H1 (cell line): ENCODE results near the gene SPPL3. TPM values are rescaled to one million over a fixed set of nuclear protein-coding genes. Genes with fewer than 3 reads are reported as not detected.

Experiments used
- CTCF ChIA-PET: fragments of 300-600 bp; sonication (Branson Sonifier 250); formaldehyde crosslinking; loops from one replicate; lab custom pipeline; 2021; ENCODE audit not compliant: partially characterized antibody; lab: Charles Lee
- POLR2A ChIA-PET: fragments of 300-600 bp; sonication (Branson Sonifier 250); formaldehyde crosslinking; loops from one replicate; lab custom pipeline; 2021; ENCODE audit warnings: inconsistent platforms; ENCODE audit not compliant: partially characterized antibody; lab: Charles Lee
- DNase-seq, 2 experiments: peaks; one replicate each; pipeline versions ENCODE4 v3.0.0 to v3.0.0-alpha.2; 2010 to 2022; ENCODE audit warnings: low spot score in 2 of 2, low read depth in 1 of 2, mixed read lengths in 1 of 2
- FAIRE-seq: peaks from 2 replicates; lab custom pipeline; 2011; peaks lifted over from hg19 to GRCh38; lab: Jason Lieb, UNC
- H2AFZ ChIP-seq: 2 replicates; pipeline ENCODE4 v1.8.1; 2012; ENCODE audit warnings: low read length, inconsistent platforms
- H2AK5ac ChIP-seq: 2 replicates; pipeline ENCODE4 v1.6.1; 2013; ENCODE audit warnings: low read depth, low read length
- H2BK120ac ChIP-seq: replicated peaks from 2 replicates; pipeline ENCODE3; 2013; ENCODE audit warnings: low read depth, low read length, inconsistent platforms
- H2BK12ac ChIP-seq: 2 replicates; pipeline ENCODE4 v1.6.1; 2013; ENCODE audit warnings: low read depth, low read length
- H2BK15ac ChIP-seq: 2 replicates; pipeline ENCODE4 v1.6.1; 2013; ENCODE audit warnings: low read length
- H2BK20ac ChIP-seq: 2 replicates; pipeline ENCODE4 v1.6.1; 2013; ENCODE audit warnings: low read length
- H2BK5ac ChIP-seq: 2 replicates; pipeline ENCODE4 v1.6.1; 2013; ENCODE audit warnings: low read depth, low read length
- H3K14ac ChIP-seq: 2 replicates; pipeline ENCODE4 v1.6.1; 2013; ENCODE audit warnings: inconsistent platforms; ENCODE audit not compliant: insufficient read length
- H3K18ac ChIP-seq: 2 replicates; pipeline ENCODE4 v1.6.1; 2013; ENCODE audit warnings: low read length; ENCODE audit errors: extremely low read depth
- H3K23ac ChIP-seq: 2 replicates; pipeline ENCODE4 v1.6.1; 2013; ENCODE audit warnings: inconsistent platforms; ENCODE audit not compliant: insufficient read length
- H3K23me2 ChIP-seq: 2 replicates; pipeline ENCODE4 v1.6.1; 2013; ENCODE audit warnings: low read depth, low read length
- H3K27ac ChIP-seq: 2 replicates; pipeline ENCODE4 v1.6.1; 2011; ENCODE audit warnings: low read depth, low read length, inconsistent platforms
- H3K27me3 ChIP-seq, 4 experiments: replicated peaks in 1 of 4; 1 replicate in 1 of 4; 2 replicates in 3 of 4; pipeline versions ENCODE4 v1.6.1 to v1.8.1; 2011 to 2013; ENCODE audit warnings: low read length in 3 of 4, mild to moderate bottlenecking in 3 of 4, inconsistent platforms in 2 of 4, mixed read lengths in 2 of 4, moderate library complexity in 1 of 4; ENCODE audit not compliant: control insufficient read depth in 3 of 4, insufficient read depth in 3 of 4; ENCODE audit errors: extremely low read depth in 1 of 4
- H3K36me3 ChIP-seq, 4 experiments: 2 replicates each; pipeline versions ENCODE4 v1.6.1 to v1.8.1; 2011 to 2013; ENCODE audit warnings: mild to moderate bottlenecking in 4 of 4, low read length in 3 of 4, moderate library complexity in 2 of 4, control low read depth in 1 of 4, inconsistent platforms in 1 of 4; ENCODE audit not compliant: insufficient read depth in 4 of 4, control insufficient read depth in 2 of 4
- H3K4ac ChIP-seq: replicated peaks from 2 replicates; pipeline ENCODE3; 2013; ENCODE audit warnings: low read length, low read depth, mixed read lengths, inconsistent platforms; ENCODE audit not compliant: insufficient read length
- H3K4me1 ChIP-seq, 4 experiments: replicated peaks in 1 of 4; 1 replicate in 1 of 4; 2 replicates in 3 of 4; pipeline versions ENCODE4 v1.6.1 to v1.8.1; 2011 to 2013; ENCODE audit warnings: low read length in 3 of 4, inconsistent platforms in 2 of 4, mixed read lengths in 1 of 4; ENCODE audit not compliant: insufficient read depth in 4 of 4, control insufficient read depth in 3 of 4
- H3K4me2 ChIP-seq, 2 experiments: 2 replicates each; pipeline versions ENCODE4 v1.6.1 to v1.8.1; 2011 to 2013; ENCODE audit warnings: low read depth in 2 of 2, low read length in 2 of 2, control low read depth in 1 of 2, inconsistent platforms in 1 of 2, mild to moderate bottlenecking in 1 of 2; ENCODE audit not compliant: insufficient read depth in 1 of 2
- H3K4me3 ChIP-seq, 4 experiments: fragments of 200-600, 300-600 bp in 1 of 4; sonication (generic), shearing (Covaris generic), sonication (Bioruptor Twin) in 1 of 4; 2 replicates each; pipeline versions ENCODE4 v1.5.1 to v1.8.1; 2011 to 2016; ENCODE audit warnings: low read length in 4 of 4, low read depth in 3 of 4, control low read depth in 2 of 4, inconsistent platforms in 2 of 4, mild to moderate bottlenecking in 2 of 4, mixed read lengths in 1 of 4, moderate library complexity in 1 of 4; ENCODE audit not compliant: insufficient read depth in 2 of 4; ENCODE audit errors: extremely low read depth in 1 of 4
- H3K56ac ChIP-seq: replicated peaks from 2 replicates; pipeline ENCODE3; 2013; ENCODE audit warnings: low read depth, mild to moderate bottlenecking, mixed read lengths, low read length, inconsistent platforms; ENCODE audit not compliant: insufficient read length
- H3K79me1 ChIP-seq: 2 replicates; pipeline ENCODE4 v1.6.1; 2013; ENCODE audit warnings: low read depth, low read length, control low read depth
- H3K79me2 ChIP-seq, 2 experiments: 2 replicates each; pipeline versions ENCODE4 v1.6.1 to v1.8.1; 2012 to 2013; ENCODE audit warnings: low read length in 2 of 2, mild to moderate bottlenecking in 2 of 2, inconsistent platforms in 1 of 2; ENCODE audit not compliant: insufficient read depth in 2 of 2, control insufficient read depth in 1 of 2
- H3K9ac ChIP-seq, 4 experiments: replicated peaks in 1 of 4; 1 replicate in 1 of 4; 2 replicates in 3 of 4; pipeline versions ENCODE4 v1.6.1 to v1.8.1; 2011 to 2013; ENCODE audit warnings: low read depth in 3 of 4, low read length in 3 of 4, control low read depth in 2 of 4, mild to moderate bottlenecking in 2 of 4, moderate library complexity in 2 of 4, inconsistent platforms in 1 of 4; ENCODE audit errors: extremely low read depth in 1 of 4
- H3K9me3 ChIP-seq, 2 experiments: 2 replicates each; pipeline versions ENCODE4 v1.6.1 to v1.8.1; 2012 to 2013; ENCODE audit warnings: mild to moderate bottlenecking in 2 of 2, moderate library complexity in 2 of 2, control low read depth in 1 of 2, inconsistent platforms in 1 of 2, low read depth in 1 of 2, low read length in 1 of 2, mixed read lengths in 1 of 2; ENCODE audit not compliant: insufficient read depth in 2 of 2
- H4K20me1 ChIP-seq, 2 experiments: replicated peaks in 1 of 2; 2 replicates each; pipeline versions ENCODE3 to v1.8.1; 2011 to 2013; ENCODE audit warnings: inconsistent platforms in 2 of 2, low read length in 2 of 2, mild to moderate bottlenecking in 1 of 2; ENCODE audit not compliant: insufficient read depth in 2 of 2, control insufficient read depth in 1 of 2
- H4K5ac ChIP-seq: 2 replicates; pipeline ENCODE4 v1.6.1; 2013; ENCODE audit warnings: low read length, low read depth, mixed read lengths, inconsistent platforms; ENCODE audit not compliant: insufficient read length
- H4K8ac ChIP-seq: 2 replicates; pipeline ENCODE4 v1.8.0; 2013; ENCODE audit warnings: mild to moderate bottlenecking, moderate library complexity, low read length, inconsistent platforms; ENCODE audit not compliant: insufficient read depth; ENCODE audit errors: extremely low read depth
- H4K91ac ChIP-seq: replicated peaks from 2 replicates; pipeline ENCODE3; 2013; ENCODE audit warnings: low read length, mixed read lengths, inconsistent platforms; ENCODE audit not compliant: insufficient read length
- CREB1 ChIP-seq: IDR thresholded peaks from 2 replicates; pipeline ENCODE4 v1.6.1; 2012; ENCODE audit warnings: inconsistent platforms
- CTBP2 ChIP-seq: IDR thresholded peaks from 2 replicates; pipeline ENCODE4 v1.7.0; 2011; ENCODE audit warnings: borderline replicate concordance, mild to moderate bottlenecking, moderate library complexity, mixed read lengths, low read length; ENCODE audit not compliant: insufficient read depth, insufficient read length
- EGR1 ChIP-seq: IDR thresholded peaks from 2 replicates; pipeline ENCODE4 v1.6.1; 2011; ENCODE audit warnings: low read depth, low read length, borderline replicate concordance
- POLR2A ChIP-seq, 2 experiments: IDR thresholded peaks; 1 replicate in 1 of 2; 2 replicates in 1 of 2; pipeline ENCODE4 v1.6.1; 2011; ENCODE audit warnings: low read depth in 2 of 2, low read length in 2 of 2, mild to moderate bottlenecking in 2 of 2; ENCODE audit errors: control extremely low read depth in 1 of 2
- RNF2 ChIP-seq: fragments of 200-900, 300-1000 bp; sonication (generic); IDR thresholded peaks from 2 replicates; pipeline ENCODE4 v1.7.1; 2016; ENCODE audit warnings: borderline replicate concordance, low read depth, mild to moderate bottlenecking, antibody characterized with exemption, low read length; ENCODE audit not compliant: poor library complexity, severe bottlenecking; ENCODE audit errors: missing control alignments
- SIX5 ChIP-seq: IDR thresholded peaks from 2 replicates; pipeline ENCODE4 v1.6.1; 2011; ENCODE audit warnings: mild to moderate bottlenecking, low read depth, low read length
- SP2 ChIP-seq: IDR thresholded peaks from 2 replicates; pipeline ENCODE4 v1.6.1; 2012; ENCODE audit warnings: mild to moderate bottlenecking, low read length, inconsistent platforms
- SP4 ChIP-seq: IDR thresholded peaks from 2 replicates; pipeline ENCODE4 v1.6.1; 2012; ENCODE audit warnings: low read length, inconsistent platforms
- TEAD4 ChIP-seq: IDR thresholded peaks from 2 replicates; pipeline ENCODE4 v1.6.1; 2012; ENCODE audit warnings: low read depth, low read length, inconsistent platforms, mixed read lengths
- WGBS, 2 experiments: shearing (Covaris generic) in 1 of 2; methylation state at CpG; one replicate each; pipeline versions ENCODE4 v1.1.6 to v1.1.7; 2013 to 2015; ENCODE audit warnings: low lambda C conversion rate in 2 of 2, mixed read lengths in 2 of 2, inconsistent platforms in 1 of 2, low coverage in 1 of 2, missing lambda C conversion rate in 1 of 2; ENCODE audit not compliant: insufficient replicate concordance in 2 of 2, insufficient coverage in 1 of 2, insufficient read length in 1 of 2; ENCODE audit errors: extremely low coverage in 1 of 2, missing lambda C conversion rate in 1 of 2; 5-methylcytosine and 5-hydroxymethylcytosine counted together
- polyA plus RNA-seq, 7 experiments: library from polyadenylated mRNA; depleted of rRNA in 3 of 7; stranded (reverse) in 5 of 7; unstranded in 2 of 7; fragments of >200 nt in 5 of 7; fragments of 200-250 nt in 2 of 7; gene quantifications; 1 replicate in 5 of 7; 2 replicates in 1 of 7; 4 replicates in 1 of 7; pipeline versions ENCODE4 v1.2.1 to v1.2.3, GENCODE V29; 2011 to 2013; ENCODE audit warnings: missing spikeins in 2 of 7, mixed read lengths in 2 of 7
- total RNA-seq: library from RNA; stranded (reverse); fragmentation: NEBNext Ultra II Directional; extraction: Animal tissue kit (Norgen Biotek cat#: 25700); gene quantifications from 2 replicates; pipeline ENCODE4 v1.2.1, GENCODE V29; 2021

The SPPL3 gene
- total and polyA plus RNA-seq, 2 of the 8 experiments (the other 6 are each of a cell fraction or from before 2014, with no cell fraction given): 27.3 to 48.4 TPM

DNA sequence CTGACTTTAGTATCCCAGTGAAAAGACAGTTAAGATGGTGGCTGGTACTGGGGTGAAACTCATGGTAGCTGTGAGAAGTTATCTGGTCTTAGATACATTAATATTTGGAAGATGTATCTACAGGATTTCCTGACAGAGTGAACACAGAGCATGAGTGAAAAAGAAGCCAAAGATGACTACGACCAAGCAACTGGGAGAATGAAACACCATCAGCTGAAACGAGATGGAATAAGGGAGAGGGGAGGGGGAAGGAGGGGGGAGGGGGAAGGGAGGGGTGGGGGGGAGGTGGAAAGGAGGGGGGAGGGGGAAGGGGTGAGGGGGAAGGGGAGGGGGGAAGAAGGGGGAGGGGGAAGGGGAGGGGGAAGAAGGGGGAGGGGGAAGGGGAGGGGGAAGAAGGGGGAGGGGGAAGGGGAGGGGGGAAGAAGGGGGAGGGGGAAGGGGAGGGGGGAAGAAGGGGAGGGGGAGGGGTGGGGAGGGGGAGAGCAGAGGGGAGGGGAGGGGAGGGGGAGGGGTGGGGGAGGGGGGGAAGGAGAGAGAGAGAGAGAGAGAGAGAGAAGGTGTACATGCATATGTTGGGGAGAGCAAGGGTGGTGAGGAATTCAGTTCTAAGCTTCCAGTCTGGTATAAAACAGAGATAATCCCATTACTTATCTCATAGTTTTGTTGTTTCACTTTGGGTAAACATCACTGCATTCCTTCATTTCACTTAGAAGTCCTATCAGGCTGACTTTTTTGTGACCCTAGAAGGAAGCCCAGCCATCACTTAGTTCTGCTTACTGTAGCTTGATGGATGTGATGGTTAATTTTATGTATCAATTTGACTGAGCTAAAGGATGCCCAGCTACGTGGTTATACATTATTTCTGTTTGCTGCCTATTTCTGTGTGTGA lies 73.9 kb downstream of the SPPL3 start:
- Histone ChIP-seq H3K27me3 (no peaks in the 10 kb centered on the region), H3K4me2 (no peak overlapping the region), H3K23me2 (no peaks in the 10 kb centered on the region; the same call in 1 of the 2 replicates), H3K27ac (no peak overlapping the region), H2AK5ac (no peak overlapping the region), H3K14ac (no peak overlapping the region), H4K5ac (no peak overlapping the region), H3K4ac (no peak overlapping the region), H2BK5ac (no peak overlapping the region), H4K8ac (no peak overlapping the region), H4K20me1 (peaks cover 5 to 6% of the 10 kb centered on the region in 2 experiments), H2BK15ac (no peak overlapping the region), H2BK20ac (no peak overlapping the region), H4K91ac (no peak overlapping the region), H3K79me1 (peaks cover 2% of the 10 kb centered on the region; the same call in 1 of the 2 replicates), H3K4me1 (0 out of 7 replicates have a peak, but pooled peaks cover 0 to 2% (median 0%) of the 10 kb centered on the region in 4 experiments), H3K9ac (no peak overlapping the region), H2BK12ac (no peak overlapping the region), H3K9me3 (no peaks in the 10 kb centered on the region; a peak in 1 of 4 replicates), H3K36me3 (no peaks in the 10 kb centered on the region), H3K4me3 (no peak overlapping the region), H3K79me2 (peaks cover 0 to 49% of the 10 kb centered on the region in 2 experiments; a peak in 2 of 4 replicates), H3K23ac (no peak overlapping the region), H2BK120ac (no peak overlapping the region), H3K56ac (no peak overlapping the region), H3K18ac (no peak overlapping the region), H2AFZ (no peak overlapping the region)
- CTCF ChIA-PET: no interaction called here
- no peak for TF ChIP-seq SP4
- TF ChIP-seq RNF2: no peak
- TF ChIP-seq CREB1: no peak
- no peak for TF ChIP-seq EGR1
- TF ChIP-seq POLR2A (IDR thresholded peaks at IDR 0.05; ENCODE audit: control extremely low read depth in 1 of 2, low read depth in 2 of 2, low read length in 2 of 2): no peak
- TF ChIP-seq SP2: no peak
- TF ChIP-seq TEAD4: no peak
- TF ChIP-seq CTBP2: no peak
- TF ChIP-seq SIX5: no peak
- POLR2A ChIA-PET: interaction anchor here (0.6 to 1.1 kb wide), 2 partner anchors 17 to 74 kb away, joined by 3 read pairs; partner anchors contain the start of gene SPPL3
- FAIRE-seq (no peak), DNase-seq (no peak)
- 93% methylated on average over 3 of the region's 3 CpGs; no CpG with 5 or more reads in 1 of the 2 experiments for WGBS, 2 experiments
